Mesodermal cell (in vitro differentiated cells): ENCODE measurements around the gene OPTC.

Experiments
- H3K27ac ChIP-seq: 2 replicates; pipeline ENCODE4 v1.7.0; 2013; ENCODE audit warnings: mild to moderate bottlenecking, low read depth, low read length, moderate library complexity; ENCODE audit not compliant: severe bottlenecking
- H3K36me3 ChIP-seq: 2 replicates; pipeline ENCODE4 v1.7.1; 2013; ENCODE audit warnings: mild to moderate bottlenecking, low read length, moderate library complexity; ENCODE audit not compliant: control insufficient read depth, insufficient read depth
- H3K4me1 ChIP-seq: one replicate; pipeline ENCODE4 v1.7.1; 2013; ENCODE audit warnings: mild to moderate bottlenecking, low read length; ENCODE audit not compliant: insufficient read depth, control insufficient read depth, poor library complexity, severe bottlenecking
- H3K4me3 ChIP-seq: 2 replicates; pipeline ENCODE4 v1.7.0; 2013; ENCODE audit warnings: low read length, control low read depth, mild to moderate bottlenecking; ENCODE audit not compliant: insufficient read depth, poor library complexity, severe bottlenecking; ENCODE audit errors: extremely low read depth
- H3K9me3 ChIP-seq: 2 replicates; pipeline ENCODE4 v1.7.1; 2013; ENCODE audit warnings: mild to moderate bottlenecking, low read length, moderate library complexity; ENCODE audit not compliant: control insufficient read depth
- WGBS, 2 experiments: methylation state at CpG; one replicate each; pipeline ENCODE4 v1.1.5; 2013; ENCODE audit warnings: missing lambda C conversion rate in 2 of 2; ENCODE audit not compliant: insufficient coverage in 2 of 2; 5-methylcytosine and 5-hydroxymethylcytosine counted together

The OPTC gene

DNA sequence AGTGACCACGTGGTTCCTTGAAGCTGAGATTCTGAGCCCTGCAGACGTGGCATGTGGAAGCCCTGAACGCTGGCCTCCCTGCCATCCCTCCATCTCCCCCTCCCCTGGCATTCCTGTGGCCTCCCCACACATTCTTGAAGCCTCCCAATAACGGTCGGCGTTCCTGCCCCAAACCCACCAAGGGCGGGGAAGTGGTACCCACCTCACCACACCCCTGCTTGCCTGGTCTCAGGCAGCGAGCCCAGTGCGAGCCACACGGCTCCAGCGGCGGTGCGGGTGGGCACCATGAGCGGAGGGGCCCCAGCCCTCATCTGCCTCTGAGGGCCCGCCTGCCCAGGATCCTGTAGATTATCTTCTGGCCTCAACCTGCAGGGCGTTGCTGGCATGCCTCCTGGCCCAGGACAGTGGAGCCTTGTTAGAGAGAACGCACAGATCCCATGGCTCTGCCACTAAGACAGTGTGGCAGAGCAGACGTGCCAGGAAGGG is 38.9 kb upstream of the OPTC start:
- peaks cover 36% of the 10 kb centered on the region for H3K4me1 ChIP-seq
- WGBS, 2 experiments, result 85 to 95% methylated on average over 13 to 15 of the region's 18 CpGs
- H3K27ac ChIP-seq, result no peak overlapping the region
- H3K4me3 ChIP-seq, result no peak overlapping the region
- H3K9me3 ChIP-seq, result no peaks in the 10 kb centered on the region
- H3K36me3 ChIP-seq, result no peaks in the 10 kb centered on the region

DNA sequence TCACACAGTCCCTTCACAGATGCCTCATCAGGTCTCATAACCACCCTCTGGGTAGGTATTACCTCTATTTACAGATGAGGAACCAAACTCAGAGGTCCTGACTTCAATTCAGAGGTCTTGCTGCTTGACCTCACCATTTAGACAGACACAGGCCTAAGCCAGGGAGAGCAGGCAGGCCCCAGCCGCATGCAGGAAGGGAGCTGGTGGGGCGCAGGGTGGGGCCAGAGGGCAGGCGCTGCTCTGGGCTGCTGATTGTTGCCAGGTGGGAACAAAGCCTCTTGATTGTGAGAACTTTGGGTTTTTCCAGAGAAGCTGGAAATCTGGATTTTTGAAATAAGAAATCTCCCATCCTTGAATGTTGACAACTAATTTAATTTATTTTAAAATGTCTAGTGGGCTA is 38.2 kb upstream of the OPTC start:
- Histone ChIP-seq H3K4me1 (peaks cover 29% of the 10 kb centered on the region), H3K4me3 (no peak overlapping the region), H3K27ac (no peak overlapping the region), H3K9me3 (no peaks in the 10 kb centered on the region), H3K36me3 (no peaks in the 10 kb centered on the region)
- WGBS, 2 experiments, result 100% methylated on average over 1 to 3 of the region's 3 CpGs

DNA sequence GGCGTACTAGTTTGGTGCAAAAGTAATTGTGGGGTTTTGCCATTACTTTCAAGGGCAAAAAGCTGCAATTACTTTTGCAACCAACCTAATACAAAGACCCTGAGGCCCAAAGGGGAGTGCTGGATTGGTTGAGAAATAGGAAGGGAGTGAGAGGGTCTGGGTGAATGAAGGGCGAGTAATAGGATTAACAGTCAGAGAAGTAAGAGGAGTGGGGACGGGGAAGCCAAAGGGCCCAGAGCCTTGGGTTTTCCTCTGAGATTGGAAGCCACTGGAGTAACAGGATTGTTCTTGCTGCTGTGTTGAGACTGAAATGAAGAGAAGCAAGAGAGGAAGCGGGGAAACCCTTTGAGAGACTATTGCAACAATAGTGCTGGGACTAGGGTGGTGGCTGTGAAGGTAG is 37.4 kb upstream of the OPTC start:
- peaks cover 26% of the 10 kb centered on the region for H3K4me1 ChIP-seq
- no peak overlapping the region for H3K27ac ChIP-seq
- H3K4me3 ChIP-seq, result no peak overlapping the region
- H3K36me3 ChIP-seq, result no peaks in the 10 kb centered on the region
- WGBS, 2 experiments, result 79 to 95% methylated on average over 3 of the region's 4 CpGs
- H3K9me3 ChIP-seq, result no peaks in the 10 kb centered on the region

DNA sequence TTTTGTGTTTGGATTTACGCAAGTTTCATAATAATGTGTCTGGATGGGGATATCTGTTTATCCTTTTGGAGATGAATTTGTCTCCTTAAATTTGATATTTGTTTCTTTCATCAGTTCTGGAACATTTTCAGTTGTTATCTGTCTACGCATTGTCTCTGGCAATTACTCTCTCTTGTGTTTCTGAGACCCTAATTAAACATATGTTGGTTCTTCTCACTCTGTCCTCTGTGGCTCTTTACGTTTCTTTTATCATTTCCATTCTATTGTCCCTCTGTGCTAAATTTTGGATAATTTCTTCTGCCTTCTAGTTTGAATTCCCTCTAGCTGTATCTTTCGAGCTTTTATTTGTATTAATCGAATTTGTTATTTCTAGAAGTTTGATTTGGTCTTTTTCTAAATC is 35.9 kb upstream of the OPTC start:
- Histone ChIP-seq H3K27ac (no peak overlapping the region), H3K36me3 (no peaks in the 10 kb centered on the region), H3K4me3 (no peak overlapping the region), H3K4me1 (peaks cover 24% of the 10 kb centered on the region), H3K9me3 (no peaks in the 10 kb centered on the region)
- WGBS, 2 experiments, result 80 to 100% methylated on average over 1 to 2 of the region's 5 CpGs

DNA sequence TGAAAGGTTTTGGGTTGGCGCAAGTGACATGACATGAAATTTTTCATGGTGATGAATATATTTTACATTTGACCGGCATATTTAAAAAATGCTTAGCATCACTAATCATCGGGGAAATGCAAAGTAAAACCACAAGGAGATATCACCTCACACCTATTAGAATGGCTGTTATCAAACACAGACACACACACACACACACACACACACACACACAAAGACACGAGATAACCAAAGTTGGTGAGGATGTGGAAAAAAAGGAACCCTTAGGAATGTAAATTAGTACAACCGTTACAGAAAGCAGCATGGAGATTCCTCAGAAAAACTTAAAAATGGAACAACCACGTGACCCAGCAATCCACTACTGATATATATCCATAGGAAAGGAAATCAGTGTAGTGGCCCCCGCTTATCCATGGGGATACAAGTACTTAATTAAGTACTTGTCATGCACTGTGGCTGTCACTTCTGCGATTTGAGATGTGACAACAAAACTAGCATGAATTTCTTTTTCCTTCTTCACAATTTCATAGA is 34.2 kb upstream of the OPTC start:
- Histone ChIP-seq H3K9me3 (no peaks in the 10 kb centered on the region), H3K4me1 (peaks cover 33% of the 10 kb centered on the region), H3K4me3 (no peak overlapping the region), H3K27ac (no peak overlapping the region), H3K36me3 (no peaks in the 10 kb centered on the region)
- WGBS, 2 experiments, result 81 to 100% methylated on average over 2 to 3 of the region's 8 CpGs

DNA sequence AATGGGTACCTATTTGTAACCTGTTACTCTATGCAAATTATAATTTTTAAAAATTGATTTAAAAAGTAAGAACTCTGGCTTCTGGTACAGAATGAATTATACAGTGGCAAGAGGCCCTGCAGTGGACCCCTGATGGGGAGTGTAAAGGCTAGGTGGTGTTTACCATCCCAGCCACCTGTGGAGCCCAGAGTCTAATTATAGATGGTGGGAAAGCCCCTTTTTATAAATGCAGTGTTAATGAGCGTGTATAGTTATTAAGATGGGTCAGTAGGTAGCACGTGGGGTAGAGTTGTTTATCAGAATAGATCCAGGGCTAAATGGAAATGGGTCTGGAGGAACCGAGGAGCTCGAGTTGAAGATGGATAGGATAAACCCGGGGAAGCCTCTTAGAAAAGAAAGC is 32.2 kb upstream of the OPTC start:
- H3K27ac ChIP-seq, result no peak overlapping the region
- WGBS, 2 experiments, result 61 to 79% methylated on average over 5 of the region's 5 CpGs

DNA sequence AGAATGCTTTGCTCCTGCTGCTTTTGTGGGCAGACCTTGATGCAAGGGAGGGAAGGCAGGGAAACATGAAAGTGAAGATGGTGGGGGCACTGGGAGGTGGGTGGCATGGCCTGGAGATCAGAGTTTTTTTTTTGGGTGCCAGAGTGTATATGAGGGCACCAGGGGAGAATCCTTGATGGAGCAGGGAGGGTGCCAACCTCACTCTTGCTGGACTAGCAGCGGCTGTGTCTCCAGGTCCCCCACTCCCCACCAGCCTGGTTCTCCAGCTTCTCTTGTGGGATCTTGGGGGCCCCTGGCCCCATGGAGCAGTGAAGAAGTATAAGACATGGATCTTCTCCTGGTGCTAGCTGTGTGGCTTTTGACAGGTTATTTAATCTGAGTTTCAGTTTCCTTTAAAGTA is 31.8 kb upstream of the OPTC start:
- H3K27ac ChIP-seq, result no peak overlapping the region
- no CpG with 5 or more reads among the region's 1 CpG for WGBS, 2 experiments
- H3K4me3 ChIP-seq, result no peak overlapping the region
- H3K36me3 ChIP-seq, result no peaks in the 10 kb centered on the region
- H3K9me3 ChIP-seq, result no peaks in the 10 kb centered on the region
- H3K4me1 ChIP-seq, result peaks cover 23% of the 10 kb centered on the region

More for the DNA sequence above, 32.2 kb upstream of the OPTC start:
- no peaks in the 10 kb centered on the region for H3K9me3 ChIP-seq
- H3K36me3 ChIP-seq, result no peaks in the 10 kb centered on the region
- no peak overlapping the region for H3K4me3 ChIP-seq
- peaks cover 24% of the 10 kb centered on the region for H3K4me1 ChIP-seq

DNA sequence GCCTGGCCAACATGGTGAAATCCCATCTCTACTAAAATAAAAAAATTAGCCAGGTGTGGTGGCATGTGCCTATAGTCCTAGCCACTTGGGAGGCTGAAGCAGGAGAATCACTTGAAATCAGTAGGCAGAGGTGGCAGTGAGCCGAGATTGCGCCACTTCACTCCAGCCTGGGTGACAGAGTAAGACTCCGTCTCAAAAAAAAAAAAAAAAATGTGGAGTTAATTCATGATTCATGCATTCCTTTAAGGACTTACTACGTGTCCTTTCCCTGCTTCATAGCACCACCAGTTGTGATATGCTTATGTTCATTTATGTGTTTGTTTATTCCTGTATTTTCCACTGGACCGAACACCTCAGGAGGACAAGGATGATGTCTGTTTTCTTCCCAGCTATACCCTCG is 31.1 kb upstream of the OPTC start:
- H3K36me3 ChIP-seq, result no peaks in the 10 kb centered on the region
- H3K27ac ChIP-seq, result no peak overlapping the region
- H3K4me3 ChIP-seq, result no peak overlapping the region
- WGBS, 2 experiments, result 84 to 100% methylated on average over 1 to 3 of the region's 6 CpGs
- H3K9me3 ChIP-seq, result no peaks in the 10 kb centered on the region
- H3K4me1 ChIP-seq, result peaks cover 23% of the 10 kb centered on the region

DNA sequence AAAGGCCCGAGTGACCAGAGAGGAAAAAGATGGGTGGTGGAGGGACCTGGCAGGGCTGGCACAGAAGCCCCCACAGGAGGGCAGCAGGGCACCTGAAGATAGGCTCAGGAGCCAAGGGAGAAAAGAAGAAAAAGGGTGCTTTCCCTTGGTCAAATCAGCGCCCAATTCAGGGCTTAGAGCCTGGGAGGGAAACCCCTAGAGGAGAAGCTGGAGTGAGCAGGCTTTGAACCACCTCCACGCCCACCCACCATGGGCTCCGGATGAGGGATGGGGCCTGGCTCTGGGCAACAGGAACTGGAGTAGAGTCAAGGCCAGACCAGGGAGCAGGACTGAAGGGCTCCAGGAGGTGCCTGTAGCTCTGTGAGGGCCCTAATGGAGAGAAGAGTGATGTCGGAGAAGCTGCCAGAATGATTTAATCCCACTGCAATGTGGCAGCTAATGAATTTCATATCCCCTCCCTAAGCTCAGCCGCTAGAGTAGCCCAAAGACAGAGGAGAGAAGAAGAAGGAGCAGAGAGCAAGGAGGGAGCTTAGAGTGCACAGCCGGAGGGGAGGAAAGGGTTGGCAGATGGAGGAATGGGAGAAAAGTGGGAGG is 30.4 kb upstream of the OPTC start:
- Histone ChIP-seq H3K4me3 (no peak overlapping the region), H3K9me3 (no peaks in the 10 kb centered on the region), H3K36me3 (no peaks in the 10 kb centered on the region), H3K4me1 (peaks cover 23% of the 10 kb centered on the region), H3K27ac (peak overlapping the region; percentile 25)
- WGBS, 2 experiments, result 53 to 63% methylated on average over 4 to 5 of the region's 7 CpGs

DNA sequence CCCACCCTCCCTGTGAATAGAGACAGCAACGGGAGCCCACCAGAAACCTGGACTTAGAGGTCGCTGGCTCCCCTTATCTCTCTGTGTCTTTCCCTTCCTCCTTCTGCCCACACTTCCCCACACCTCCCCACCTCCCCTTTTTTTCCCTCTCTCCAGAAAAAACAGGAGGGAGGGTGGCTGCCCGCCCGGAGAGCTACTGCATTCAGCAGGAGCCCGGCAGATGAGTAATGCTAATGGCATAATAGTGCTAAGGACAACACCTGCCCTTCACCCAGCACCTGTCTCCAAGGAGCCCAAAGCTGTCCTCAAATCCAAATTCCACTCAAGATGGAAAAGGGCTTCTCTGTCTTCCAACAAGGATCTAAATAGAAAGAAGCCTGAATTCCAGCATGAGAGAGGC is 29.7 kb upstream of the OPTC start:
- Histone ChIP-seq H3K27ac (no peak overlapping the region), H3K9me3 (no peaks in the 10 kb centered on the region), H3K36me3 (no peaks in the 10 kb centered on the region), H3K4me3 (no peak overlapping the region), H3K4me1 (peaks cover 23% of the 10 kb centered on the region)
- 50% methylated on average over 1 of the region's 5 CpGs; no CpG with 5 or more reads in 1 of the 2 experiments for WGBS, 2 experiments

DNA sequence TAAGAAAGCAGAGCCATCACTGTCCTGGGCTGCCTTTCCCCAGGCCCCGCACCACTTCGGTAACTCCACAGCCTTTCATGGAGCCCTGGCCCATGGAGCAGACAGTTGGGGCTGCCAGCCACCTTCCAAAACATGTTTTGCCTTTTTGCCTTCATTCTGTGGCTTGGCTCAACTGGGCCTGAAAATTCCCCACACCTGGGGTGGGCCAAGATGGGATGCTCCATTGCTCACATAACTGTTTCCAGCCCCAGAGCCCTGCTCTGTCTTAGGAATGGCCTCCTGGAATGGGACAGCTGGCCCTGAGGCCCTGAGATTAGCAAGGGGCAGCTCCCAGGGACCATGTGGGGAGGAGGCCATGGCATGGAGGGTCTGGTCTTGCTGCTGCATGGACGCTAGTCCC is 29.2 kb upstream of the OPTC start:
- no peak overlapping the region for H3K27ac ChIP-seq
- H3K4me1 ChIP-seq, result peaks cover 23% of the 10 kb centered on the region
- no peaks in the 10 kb centered on the region for H3K9me3 ChIP-seq
- H3K36me3 ChIP-seq, result no peaks in the 10 kb centered on the region
- no peak overlapping the region for H3K4me3 ChIP-seq
- WGBS, 2 experiments, result 94 to 96% methylated on average over 3 of the region's 3 CpGs
